ENCODE measurements around the gene ERCC6.

The ERCC6 gene

GRCh38 chr10:49552277-49552676, 13.4 kb upstream of the ERCC6 start:
- TF ChIP-seq, protein P1, sequence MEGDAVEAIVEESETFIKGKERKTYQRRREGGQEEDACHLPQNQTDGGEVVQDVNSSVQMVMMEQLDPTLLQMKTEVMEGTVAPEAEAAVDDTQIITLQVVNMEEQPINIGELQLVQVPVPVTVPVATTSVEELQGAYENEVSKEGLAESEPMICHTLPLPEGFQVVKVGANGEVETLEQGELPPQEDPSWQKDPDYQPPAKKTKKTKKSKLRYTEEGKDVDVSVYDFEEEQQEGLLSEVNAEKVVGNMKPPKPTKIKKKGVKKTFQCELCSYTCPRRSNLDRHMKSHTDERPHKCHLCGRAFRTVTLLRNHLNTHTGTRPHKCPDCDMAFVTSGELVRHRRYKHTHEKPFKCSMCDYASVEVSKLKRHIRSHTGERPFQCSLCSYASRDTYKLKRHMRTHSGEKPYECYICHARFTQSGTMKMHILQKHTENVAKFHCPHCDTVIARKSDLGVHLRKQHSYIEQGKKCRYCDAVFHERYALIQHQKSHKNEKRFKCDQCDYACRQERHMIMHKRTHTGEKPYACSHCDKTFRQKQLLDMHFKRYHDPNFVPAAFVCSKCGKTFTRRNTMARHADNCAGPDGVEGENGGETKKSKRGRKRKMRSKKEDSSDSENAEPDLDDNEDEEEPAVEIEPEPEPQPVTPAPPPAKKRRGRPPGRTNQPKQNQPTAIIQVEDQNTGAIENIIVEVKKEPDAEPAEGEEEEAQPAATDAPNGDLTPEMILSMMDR (IDR thresholded peaks at IDR 0.05; ENCODE audit: extremely low read depth, insufficient read depth, missing control alignments), result no peak
- in situ Hi-C loops (cut with MboI; ENCODE audit: low pct_unique_long_range_greater_than_20kb, low sequenced_read_pairs, unreplicated experiment), result no loop called here
- DNase-seq (ENCODE audit: low spot score), result no peak

GRCh38 chr10:49550563-49550962, 11.6 kb upstream of the ERCC6 start:
- no peak for DNase-seq (ENCODE audit: low spot score)
- TF ChIP-seq, protein P1 (IDR thresholded peaks at IDR 0.05; ENCODE audit: extremely low read depth, insufficient read depth, missing control alignments), result no peak
- in situ Hi-C loops (cut with MboI; ENCODE audit: low pct_unique_long_range_greater_than_20kb, low sequenced_read_pairs, unreplicated experiment), result no loop called here

GRCh38 chr10:49549640-49550346, 10.9 kb upstream of the ERCC6 start:
- DNase-seq (ENCODE audit: low spot score), result no peak
- TF ChIP-seq, protein P1 (IDR thresholded peaks at IDR 0.05; ENCODE audit: extremely low read depth, insufficient read depth, missing control alignments), result no peak
- in situ Hi-C loops (cut with MboI; ENCODE audit: low pct_unique_long_range_greater_than_20kb, low sequenced_read_pairs, unreplicated experiment), result no loop called here

GRCh38 chr10:49543604-49544003, 4.7 kb upstream of the ERCC6 start:
- in situ Hi-C loops (cut with MboI; ENCODE audit: low pct_unique_long_range_greater_than_20kb, low sequenced_read_pairs, unreplicated experiment), result no loop called here
- TF ChIP-seq, protein P1 (IDR thresholded peaks at IDR 0.05; ENCODE audit: extremely low read depth, insufficient read depth, missing control alignments), result no peak
- no peak for DNase-seq (ENCODE audit: low spot score)

GRCh38 chr10:49542353-49542752, 3.4 kb upstream of the ERCC6 start:
- in situ Hi-C loops (cut with MboI; ENCODE audit: low pct_unique_long_range_greater_than_20kb, low sequenced_read_pairs, unreplicated experiment), result no loop called here
- TF ChIP-seq, protein P1 (IDR thresholded peaks at IDR 0.05; ENCODE audit: extremely low read depth, insufficient read depth, missing control alignments), result no peak
- DNase-seq (ENCODE audit: low spot score), result no peak

DNA sequence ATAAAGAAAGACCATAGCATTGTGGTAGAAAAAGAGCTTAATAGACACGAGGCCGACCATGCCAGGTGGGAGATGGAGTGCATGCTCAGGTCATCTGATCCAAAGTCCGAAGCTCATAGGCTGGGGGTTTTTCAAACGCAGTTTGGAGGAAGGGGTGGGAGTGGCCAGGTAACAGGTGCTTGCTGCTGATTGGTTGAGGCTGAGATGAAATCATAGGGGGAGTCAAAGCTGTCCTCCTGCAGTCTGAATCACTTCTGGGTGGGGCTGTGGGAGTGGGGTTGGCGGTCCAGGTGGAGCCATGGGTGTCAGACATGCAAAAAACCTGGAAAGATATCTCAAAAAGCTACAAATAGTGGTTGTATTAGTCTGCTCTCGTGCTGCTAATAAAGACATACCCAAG, 2.8 kb upstream of the ERCC6 start:
- DNase-seq (ENCODE audit: low spot score), result no peak
- TF ChIP-seq, protein P1 (IDR thresholded peaks at IDR 0.05; ENCODE audit: extremely low read depth, insufficient read depth, missing control alignments), result no peak
- in situ Hi-C loops (cut with MboI; ENCODE audit: low pct_unique_long_range_greater_than_20kb, low sequenced_read_pairs, unreplicated experiment), result no loop called here
